ENCODE measurements around the gene DBF4. TPM values are rescaled to one million over a fixed set of nuclear protein-coding genes. Genes with fewer than 3 reads are reported as not detected.

Gene DBF4
- total RNA-seq, 1 donor from 2014 or later = 15.9 TPM

Other genes starting within 250 kb of the DBF4 start
- 1.6 TPM for gene RUNDC3B, start 248.1 kb upstream of the DBF4 start, total RNA-seq
- gene SLC25A40, start 133 bp upstream of the DBF4 start, total RNA-seq = 17.3 TPM
- gene ADAM22, start 57.8 kb downstream of the DBF4 start, total RNA-seq = 16.7 TPM